HG03571 (cell line): ENCODE results near the gene NFX1.
"Not testable (repeated sequence)": the region's sequence is repeated elsewhere in the genome, so short reads cannot be mapped to it uniquely, and the experiment has no call there.

Experiments used
- ATAC-seq: cut with Tn5 transposase; IDR thresholded peaks from one replicate; pipeline ENCODE4 v1.9.1; 2021; ENCODE audit not compliant: unreplicated experiment

NFX1 gene

GRCh38 chr9:33307067-33307466, 16.8 kb downstream of the NFX1 start:
- ATAC-seq, result no peak

GRCh38 chr9:33309903-33310302, 19.6 kb downstream of the NFX1 start:
- ATAC-seq, result no peak

GRCh38 chr9:33310748-33311147, 20.4 kb downstream of the NFX1 start:
- no peak for ATAC-seq

GRCh38 chr9:33311953-33312352, 21.6 kb downstream of the NFX1 start:
- no peak for ATAC-seq

- no peak for ATAC-seq
Observed at GRCh38 chr9:33315371-33315770, 25.1 kb downstream of the NFX1 start.

- ATAC-seq, result not testable (repeated sequence)
Observed at GRCh38 chr9:33317136-33317535, 26.8 kb downstream of the NFX1 start.

- no peak for ATAC-seq
Observed at GRCh38 chr9:33318225-33318624, 27.9 kb downstream of the NFX1 start.

- no peak for ATAC-seq
Observed at GRCh38 chr9:33318781-33319180, 28.5 kb downstream of the NFX1 start.

GRCh38 chr9:33320230-33320567, 29.9 kb downstream of the NFX1 start:
- no peak for ATAC-seq

- ATAC-seq, result no peak
Observed at GRCh38 chr9:33320568-33321261, 30.4 kb downstream of the NFX1 start.

- ATAC-seq, result no peak
Observed at GRCh38 chr9:33329117-33329563, 38.8 kb downstream of the NFX1 start.

GRCh38 chr9:33329979-33330378, 39.7 kb downstream of the NFX1 start:
- ATAC-seq, result no peak

- no peak for ATAC-seq
Observed at GRCh38 chr9:33331377-33331891, 41.1 kb downstream of the NFX1 start.

- ATAC-seq, result no peak
Observed at GRCh38 chr9:33332011-33332410, 41.7 kb downstream of the NFX1 start.

- not testable (repeated sequence) for ATAC-seq
Observed at GRCh38 chr9:33332956-33333355, 42.6 kb downstream of the NFX1 start.

GRCh38 chr9:33340186-33340585, 49.9 kb downstream of the NFX1 start:
- no peak for ATAC-seq

GRCh38 chr9:33341182-33341581, 50.9 kb downstream of the NFX1 start:
- no peak for ATAC-seq

GRCh38 chr9:33344145-33344544, 53.8 kb downstream of the NFX1 start:
- ATAC-seq, result no peak

GRCh38 chr9:33346564-33346963, 56.2 kb downstream of the NFX1 start:
- no peak for ATAC-seq

GRCh38 chr9:33348998-33349397, 58.7 kb downstream of the NFX1 start:
- ATAC-seq, result no peak

- ATAC-seq, result no peak
Observed at GRCh38 chr9:33349743-33350142, 59.4 kb downstream of the NFX1 start.

GRCh38 chr9:33350310-33350709, 60.0 kb downstream of the NFX1 start:
- no peak for ATAC-seq

- no peak for ATAC-seq
Observed at GRCh38 chr9:33351547-33351946, 61.2 kb downstream of the NFX1 start.
